SK-N-SH (cell line): ENCODE data around the gene FABP7.

Source experiments
- CHD2 ChIP-seq: fragments of 150-350 bp; IDR thresholded peaks from 2 replicates; pipeline ENCODE4 v1.6.1; 2018; ENCODE audit warnings: low read length; ENCODE audit not compliant: partially characterized antibody
- EP300 ChIP-seq, 2 experiments: IDR thresholded peaks; 2 replicates each; pipeline versions ENCODE4 v1.4.0 to v1.6.1; 2012; ENCODE audit warnings: borderline replicate concordance in 1 of 2, low read depth in 1 of 2, low read length in 1 of 2
- EZH2phosphoT487 ChIP-seq: fragments of 200-600 bp; sonication (generic); IDR thresholded peaks from 2 replicates; pipeline ENCODE4 v1.6.1; 2017; ENCODE audit warnings: low read depth, mixed run types, mild to moderate bottlenecking, antibody characterized with exemption, moderate library complexity, borderline replicate concordance
- FOXJ3 ChIP-seq: sonication (generic); formaldehyde crosslinking; IDR thresholded peaks from 2 replicates; pipeline ENCODE4 v1.5.1; 2020; ENCODE audit warnings: mild to moderate bottlenecking, missing genetic modification reagents
- MXI1 ChIP-seq: IDR thresholded peaks from 2 replicates; pipeline ENCODE4 v1.6.1; 2012; ENCODE audit warnings: mild to moderate bottlenecking, low read depth, low read length, improper control_type of control experiment
- POLR2AphosphoS5 ChIP-seq: IDR thresholded peaks from 2 replicates; pipeline ENCODE4 v1.6.1; 2012; ENCODE audit warnings: low read depth, low read length
- RAD21 ChIP-seq: IDR thresholded peaks from 2 replicates; pipeline ENCODE4 v1.6.1; 2012; ENCODE audit warnings: mild to moderate bottlenecking, low read length
- RXRA ChIP-seq: IDR thresholded peaks from 2 replicates; pipeline ENCODE4 v1.4.0; 2012; ENCODE audit warnings: low read depth, mild to moderate bottlenecking, borderline replicate concordance
- TAF1 ChIP-seq: IDR thresholded peaks from 2 replicates; pipeline ENCODE4 v1.6.1; 2012; ENCODE audit warnings: low read depth, mild to moderate bottlenecking, low read length, moderate library complexity, borderline replicate concordance
- TF ChIP-seq, protein P1 (sequence below): fragments of 200-600 bp; sonication (generic); IDR thresholded peaks from 2 replicates; pipeline ENCODE4 v1.6.1; 2017; ENCODE audit warnings: antibody characterized with exemption, mild to moderate bottlenecking, moderate library complexity
- TF ChIP-seq, protein P2 (sequence below): fragments of 150-350 bp; IDR thresholded peaks from 2 replicates; pipeline ENCODE4 v1.6.1; 2017; ENCODE audit warnings: antibody characterized with exemption, low read length, low read depth, borderline replicate concordance
- TF ChIP-seq, protein P3 (sequence below): IDR thresholded peaks from 2 replicates; pipeline ENCODE4 v1.6.1; 2012; ENCODE audit warnings: mild to moderate bottlenecking, low read depth, low read length, moderate library complexity
- TF ChIP-seq, protein P4 (sequence below): IDR thresholded peaks from 2 replicates; pipeline ENCODE4; 2012
- TF ChIP-seq, protein P5 (sequence below): IDR thresholded peaks from 2 replicates; pipeline ENCODE4 v1.4.0; 2012; ENCODE audit warnings: low read depth, borderline replicate concordance

DNA sequence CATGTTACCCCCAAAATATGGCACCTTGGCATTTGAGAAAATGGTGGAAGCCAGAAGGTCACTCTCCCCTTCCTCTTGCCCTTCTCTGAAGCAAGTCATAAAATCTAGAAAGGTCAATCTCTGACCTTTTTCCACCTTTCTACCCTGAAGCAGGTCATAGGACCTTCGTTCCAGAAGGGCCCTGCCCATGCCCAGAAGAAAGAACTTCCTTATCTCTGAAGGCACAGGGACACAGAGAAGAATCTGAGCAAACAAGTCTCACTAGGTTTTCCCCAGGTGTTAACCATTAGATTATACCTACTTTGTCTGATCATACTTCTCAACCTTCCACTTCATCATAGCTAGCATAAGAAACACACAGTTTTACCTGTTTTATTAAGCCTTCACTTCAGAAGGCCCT is 52.0 kb downstream of the FABP7 start:
- TF ChIP-seq, protein P1, sequence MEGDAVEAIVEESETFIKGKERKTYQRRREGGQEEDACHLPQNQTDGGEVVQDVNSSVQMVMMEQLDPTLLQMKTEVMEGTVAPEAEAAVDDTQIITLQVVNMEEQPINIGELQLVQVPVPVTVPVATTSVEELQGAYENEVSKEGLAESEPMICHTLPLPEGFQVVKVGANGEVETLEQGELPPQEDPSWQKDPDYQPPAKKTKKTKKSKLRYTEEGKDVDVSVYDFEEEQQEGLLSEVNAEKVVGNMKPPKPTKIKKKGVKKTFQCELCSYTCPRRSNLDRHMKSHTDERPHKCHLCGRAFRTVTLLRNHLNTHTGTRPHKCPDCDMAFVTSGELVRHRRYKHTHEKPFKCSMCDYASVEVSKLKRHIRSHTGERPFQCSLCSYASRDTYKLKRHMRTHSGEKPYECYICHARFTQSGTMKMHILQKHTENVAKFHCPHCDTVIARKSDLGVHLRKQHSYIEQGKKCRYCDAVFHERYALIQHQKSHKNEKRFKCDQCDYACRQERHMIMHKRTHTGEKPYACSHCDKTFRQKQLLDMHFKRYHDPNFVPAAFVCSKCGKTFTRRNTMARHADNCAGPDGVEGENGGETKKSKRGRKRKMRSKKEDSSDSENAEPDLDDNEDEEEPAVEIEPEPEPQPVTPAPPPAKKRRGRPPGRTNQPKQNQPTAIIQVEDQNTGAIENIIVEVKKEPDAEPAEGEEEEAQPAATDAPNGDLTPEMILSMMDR: no peak
- TF ChIP-seq EP300 (IDR thresholded peaks at IDR 0.05; ENCODE audit: borderline replicate concordance in 1 of 2, low read depth in 1 of 2, low read length in 1 of 2) (no peak), RAD21 (no peak), CHD2 (no peak), POLR2AphosphoS5 (no peak), EZH2phosphoT487 (no peak), MXI1 (no peak), FOXJ3 (CRISPR knock-in tag) (no peak), TAF1 (no peak), RXRA (no peak)
- TF ChIP-seq, protein P2, sequence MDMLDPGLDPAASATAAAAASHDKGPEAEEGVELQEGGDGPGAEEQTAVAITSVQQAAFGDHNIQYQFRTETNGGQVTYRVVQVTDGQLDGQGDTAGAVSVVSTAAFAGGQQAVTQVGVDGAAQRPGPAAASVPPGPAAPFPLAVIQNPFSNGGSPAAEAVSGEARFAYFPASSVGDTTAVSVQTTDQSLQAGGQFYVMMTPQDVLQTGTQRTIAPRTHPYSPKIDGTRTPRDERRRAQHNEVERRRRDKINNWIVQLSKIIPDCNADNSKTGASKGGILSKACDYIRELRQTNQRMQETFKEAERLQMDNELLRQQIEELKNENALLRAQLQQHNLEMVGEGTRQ: no peak
- TF ChIP-seq, protein P3, sequence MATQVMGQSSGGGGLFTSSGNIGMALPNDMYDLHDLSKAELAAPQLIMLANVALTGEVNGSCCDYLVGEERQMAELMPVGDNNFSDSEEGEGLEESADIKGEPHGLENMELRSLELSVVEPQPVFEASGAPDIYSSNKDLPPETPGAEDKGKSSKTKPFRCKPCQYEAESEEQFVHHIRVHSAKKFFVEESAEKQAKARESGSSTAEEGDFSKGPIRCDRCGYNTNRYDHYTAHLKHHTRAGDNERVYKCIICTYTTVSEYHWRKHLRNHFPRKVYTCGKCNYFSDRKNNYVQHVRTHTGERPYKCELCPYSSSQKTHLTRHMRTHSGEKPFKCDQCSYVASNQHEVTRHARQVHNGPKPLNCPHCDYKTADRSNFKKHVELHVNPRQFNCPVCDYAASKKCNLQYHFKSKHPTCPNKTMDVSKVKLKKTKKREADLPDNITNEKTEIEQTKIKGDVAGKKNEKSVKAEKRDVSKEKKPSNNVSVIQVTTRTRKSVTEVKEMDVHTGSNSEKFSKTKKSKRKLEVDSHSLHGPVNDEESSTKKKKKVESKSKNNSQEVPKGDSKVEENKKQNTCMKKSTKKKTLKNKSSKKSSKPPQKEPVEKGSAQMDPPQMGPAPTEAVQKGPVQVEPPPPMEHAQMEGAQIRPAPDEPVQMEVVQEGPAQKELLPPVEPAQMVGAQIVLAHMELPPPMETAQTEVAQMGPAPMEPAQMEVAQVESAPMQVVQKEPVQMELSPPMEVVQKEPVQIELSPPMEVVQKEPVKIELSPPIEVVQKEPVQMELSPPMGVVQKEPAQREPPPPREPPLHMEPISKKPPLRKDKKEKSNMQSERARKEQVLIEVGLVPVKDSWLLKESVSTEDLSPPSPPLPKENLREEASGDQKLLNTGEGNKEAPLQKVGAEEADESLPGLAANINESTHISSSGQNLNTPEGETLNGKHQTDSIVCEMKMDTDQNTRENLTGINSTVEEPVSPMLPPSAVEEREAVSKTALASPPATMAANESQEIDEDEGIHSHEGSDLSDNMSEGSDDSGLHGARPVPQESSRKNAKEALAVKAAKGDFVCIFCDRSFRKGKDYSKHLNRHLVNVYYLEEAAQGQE: no peak
- TF ChIP-seq, protein P4, sequence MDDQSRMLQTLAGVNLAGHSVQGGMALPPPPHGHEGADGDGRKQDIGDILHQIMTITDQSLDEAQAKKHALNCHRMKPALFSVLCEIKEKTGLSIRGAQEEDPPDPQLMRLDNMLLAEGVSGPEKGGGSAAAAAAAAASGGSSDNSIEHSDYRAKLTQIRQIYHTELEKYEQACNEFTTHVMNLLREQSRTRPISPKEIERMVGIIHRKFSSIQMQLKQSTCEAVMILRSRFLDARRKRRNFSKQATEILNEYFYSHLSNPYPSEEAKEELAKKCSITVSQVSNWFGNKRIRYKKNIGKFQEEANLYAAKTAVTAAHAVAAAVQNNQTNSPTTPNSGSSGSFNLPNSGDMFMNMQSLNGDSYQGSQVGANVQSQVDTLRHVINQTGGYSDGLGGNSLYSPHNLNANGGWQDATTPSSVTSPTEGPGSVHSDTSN: no peak
- TF ChIP-seq, protein P5, sequence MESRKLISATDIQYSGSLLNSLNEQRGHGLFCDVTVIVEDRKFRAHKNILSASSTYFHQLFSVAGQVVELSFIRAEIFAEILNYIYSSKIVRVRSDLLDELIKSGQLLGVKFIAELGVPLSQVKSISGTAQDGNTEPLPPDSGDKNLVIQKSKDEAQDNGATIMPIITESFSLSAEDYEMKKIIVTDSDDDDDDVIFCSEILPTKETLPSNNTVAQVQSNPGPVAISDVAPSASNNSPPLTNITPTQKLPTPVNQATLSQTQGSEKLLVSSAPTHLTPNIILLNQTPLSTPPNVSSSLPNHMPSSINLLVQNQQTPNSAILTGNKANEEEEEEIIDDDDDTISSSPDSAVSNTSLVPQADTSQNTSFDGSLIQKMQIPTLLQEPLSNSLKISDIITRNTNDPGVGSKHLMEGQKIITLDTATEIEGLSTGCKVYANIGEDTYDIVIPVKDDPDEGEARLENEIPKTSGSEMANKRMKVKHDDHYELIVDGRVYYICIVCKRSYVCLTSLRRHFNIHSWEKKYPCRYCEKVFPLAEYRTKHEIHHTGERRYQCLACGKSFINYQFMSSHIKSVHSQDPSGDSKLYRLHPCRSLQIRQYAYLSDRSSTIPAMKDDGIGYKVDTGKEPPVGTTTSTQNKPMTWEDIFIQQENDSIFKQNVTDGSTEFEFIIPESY: no peak
